Endothelial cell (in vitro differentiated cells): ENCODE data around the gene C1orf21. TPM values are rescaled to one million over a fixed set of nuclear protein-coding genes. Genes with fewer than 3 reads are reported as not detected.

Source experiments
- DNase-seq: peaks from one replicate; pipeline ENCODE4 v3.0.0; 2021; ENCODE audit warnings: low spot score
- H3K27ac Mint-ChIP-seq: one replicate; pipeline ENCODE4 v1.8.0; 2021; ENCODE audit warnings: mixed read lengths, inconsistent platforms; ENCODE audit not compliant: unreplicated experiment
- H3K27me3 Mint-ChIP-seq: one replicate; pipeline ENCODE4 v1.8.0; 2021; ENCODE audit warnings: mild to moderate bottlenecking, moderate library complexity, mixed read lengths, inconsistent platforms; ENCODE audit not compliant: unreplicated experiment
- H3K36me3 Mint-ChIP-seq: one replicate; pipeline ENCODE4 v1.8.0; 2021; ENCODE audit warnings: mild to moderate bottlenecking, low read depth, mixed read lengths, inconsistent platforms; ENCODE audit not compliant: unreplicated experiment
- H3K4me1 Mint-ChIP-seq: one replicate; pipeline ENCODE4 v1.8.0; 2021; ENCODE audit warnings: mild to moderate bottlenecking, mixed read lengths, inconsistent platforms; ENCODE audit not compliant: unreplicated experiment
- H3K4me3 Mint-ChIP-seq: one replicate; pipeline ENCODE4 v1.8.0; 2021; ENCODE audit warnings: mild to moderate bottlenecking, mixed read lengths, inconsistent platforms; ENCODE audit not compliant: unreplicated experiment
- H3K9me3 Mint-ChIP-seq: one replicate; pipeline ENCODE4 v1.8.0; 2021; ENCODE audit warnings: mixed read lengths, inconsistent platforms; ENCODE audit not compliant: unreplicated experiment
- CTCF ChIP-seq: fragments of 200-600 bp; sonication (generic); IDR thresholded peaks from one replicate; pipeline ENCODE4 v1.5.0; 2021; ENCODE audit warnings: antibody characterized with exemption; ENCODE audit not compliant: unreplicated experiment
- total RNA-seq: library from RNA; stranded (reverse); fragmentation: NEBNext Ultra II Directional; extraction: Animal tissue kit (Norgen Biotek cat#: 25700); gene quantifications from one replicate; pipeline ENCODE4 v1.2.1, GENCODE V29; 2021; ENCODE audit not compliant: unreplicated experiment

Gene C1orf21
- total RNA-seq, 1 donor from 2014 or later: 7.5 TPM

GRCh38 chr1:184630679-184631060, 243.8 kb downstream of the C1orf21 start:
- Mint-ChIP-seq H3K27ac (no peak overlapping the region), H3K4me3 (no peak overlapping the region), H3K4me1 (peaks cover 3% of the 10 kb centered on the region), H3K27me3 (peaks cover 6% of the 10 kb centered on the region), H3K36me3 (no peaks in the 10 kb centered on the region), H3K9me3 (no peaks in the 10 kb centered on the region)
- DNase-seq: no peak
- no peak for TF ChIP-seq CTCF

- Mint-ChIP-seq H3K9me3 (no peaks in the 10 kb centered on the region), H3K4me3 (no peak overlapping the region), H3K27ac (no peak overlapping the region), H3K27me3 (peaks cover 6% of the 10 kb centered on the region), H3K4me1 (peaks cover 3% of the 10 kb centered on the region), H3K36me3 (no peaks in the 10 kb centered on the region)
- no peak for DNase-seq
- no peak for TF ChIP-seq CTCF
Measured at GRCh38 chr1:184632415-184633175, 245.8 kb downstream of the C1orf21 start.

GRCh38 chr1:184633785-184634184, 247.0 kb downstream of the C1orf21 start:
- no peaks in the 10 kb centered on the region for H3K9me3 Mint-ChIP-seq
- H3K27me3 Mint-ChIP-seq: peaks cover 6% of the 10 kb centered on the region
- H3K4me3 Mint-ChIP-seq: no peak overlapping the region
- peaks cover 3% of the 10 kb centered on the region for H3K4me1 Mint-ChIP-seq
- no peak for DNase-seq
- TF ChIP-seq CTCF: no peak
- H3K27ac Mint-ChIP-seq: no peak overlapping the region
- no peaks in the 10 kb centered on the region for H3K36me3 Mint-ChIP-seq

- DNase-seq: no peak
- no peak overlapping the region for H3K4me3 Mint-ChIP-seq
- H3K27me3 Mint-ChIP-seq: peaks cover 6% of the 10 kb centered on the region
- peaks cover 2% of the 10 kb centered on the region for H3K4me1 Mint-ChIP-seq
- no peak overlapping the region for H3K27ac Mint-ChIP-seq
- H3K36me3 Mint-ChIP-seq: no peaks in the 10 kb centered on the region
- TF ChIP-seq CTCF: no peak
- no peaks in the 10 kb centered on the region for H3K9me3 Mint-ChIP-seq
Measured at GRCh38 chr1:184634296-184634695, 247.5 kb downstream of the C1orf21 start.

GRCh38 chr1:184635347-184635979, 248.6 kb downstream of the C1orf21 start:
- no peaks in the 10 kb centered on the region for H3K36me3 Mint-ChIP-seq
- H3K9me3 Mint-ChIP-seq: no peaks in the 10 kb centered on the region
- DNase-seq: no peak
- H3K4me3 Mint-ChIP-seq: no peak overlapping the region
- no peaks in the 10 kb centered on the region for H3K4me1 Mint-ChIP-seq
- H3K27ac Mint-ChIP-seq: no peak overlapping the region
- TF ChIP-seq CTCF: no peak
- H3K27me3 Mint-ChIP-seq: no peaks in the 10 kb centered on the region
